Tibial nerve (tissue), 3 donors: ENCODE data around the gene TMEM187.

Experiments used
- CTCF ChIP-seq, 5 experiments: fragments of 200-600 bp in 3 of 5; fragments of 450-650 bp in 2 of 5; sonication (generic) in 3 of 5; IDR thresholded peaks; one replicate each; pipeline ENCODE4 v1.5.1; 2016 to 2019; ENCODE audit warnings: antibody characterized with exemption in 5 of 5, mild to moderate bottlenecking in 3 of 5, moderate library complexity in 2 of 5
- POLR2A ChIP-seq, 2 donors: fragments of 450-650 bp; IDR thresholded peaks; one replicate each; pipeline ENCODE4 v1.6.1; 2017; ENCODE audit warnings: antibody characterized with exemption in 2 of 2, mild to moderate bottlenecking in 2 of 2, moderate library complexity in 2 of 2

DNA sequence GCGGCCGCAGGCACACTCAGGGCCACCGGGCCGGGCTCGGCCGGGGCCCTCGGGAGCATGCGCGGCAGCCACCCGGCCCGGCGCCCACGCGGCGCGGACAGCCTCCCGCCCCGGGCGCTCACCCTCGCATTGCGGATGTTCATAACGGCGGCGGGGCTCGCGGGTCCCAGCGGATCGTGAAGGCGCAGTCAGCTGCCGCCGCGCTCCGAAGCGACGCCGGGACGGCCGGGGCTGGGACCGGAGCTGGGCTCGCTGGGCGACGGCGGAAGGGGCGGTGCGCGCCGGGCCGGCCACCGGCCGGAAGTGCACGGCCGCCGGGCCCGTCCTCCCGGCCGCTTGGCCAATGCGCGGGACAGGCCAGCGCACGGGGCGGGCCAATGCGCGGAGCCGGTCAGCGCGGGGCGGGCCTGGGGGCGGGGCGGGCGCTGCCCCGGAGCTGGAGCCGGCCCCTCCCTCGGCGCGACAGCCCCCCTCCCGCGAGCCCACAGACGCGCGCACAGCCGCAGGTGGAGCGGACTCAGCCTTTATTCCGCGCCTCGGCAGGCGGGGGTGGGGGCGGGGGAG lies 37.7 kb upstream of the TMEM187 start, which contains the start of gene NAA10:
- peak in 1 of 5 experiments; percentile 22 for TF ChIP-seq CTCF (IDR thresholded peaks at IDR 0.05)
- peak in 1 of 2 donors; percentile 18 for TF ChIP-seq POLR2A (IDR thresholded peaks at IDR 0.05)
